ENCODE results near the gene NCKAP1.

DNA sequence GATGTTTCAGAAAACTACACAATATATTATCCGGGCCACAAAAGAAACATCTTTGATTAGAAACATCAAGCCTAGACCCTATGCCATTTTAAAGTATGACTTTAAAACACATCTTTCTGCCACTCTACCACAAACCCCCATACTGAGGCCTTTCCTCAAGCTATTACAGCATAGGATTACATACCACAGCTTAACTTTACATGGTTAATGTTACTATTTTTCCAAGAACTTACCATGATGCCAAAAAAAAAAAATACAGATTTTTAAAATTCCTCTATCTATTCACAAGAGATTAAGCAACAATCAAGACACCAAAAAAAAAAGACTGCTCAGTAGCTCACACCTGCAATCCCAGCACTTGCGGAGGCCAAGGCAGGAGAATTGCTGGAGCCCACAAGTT is 9.0 kb downstream of the NCKAP1 start:
- TF ChIP-seq, protein P1, sequence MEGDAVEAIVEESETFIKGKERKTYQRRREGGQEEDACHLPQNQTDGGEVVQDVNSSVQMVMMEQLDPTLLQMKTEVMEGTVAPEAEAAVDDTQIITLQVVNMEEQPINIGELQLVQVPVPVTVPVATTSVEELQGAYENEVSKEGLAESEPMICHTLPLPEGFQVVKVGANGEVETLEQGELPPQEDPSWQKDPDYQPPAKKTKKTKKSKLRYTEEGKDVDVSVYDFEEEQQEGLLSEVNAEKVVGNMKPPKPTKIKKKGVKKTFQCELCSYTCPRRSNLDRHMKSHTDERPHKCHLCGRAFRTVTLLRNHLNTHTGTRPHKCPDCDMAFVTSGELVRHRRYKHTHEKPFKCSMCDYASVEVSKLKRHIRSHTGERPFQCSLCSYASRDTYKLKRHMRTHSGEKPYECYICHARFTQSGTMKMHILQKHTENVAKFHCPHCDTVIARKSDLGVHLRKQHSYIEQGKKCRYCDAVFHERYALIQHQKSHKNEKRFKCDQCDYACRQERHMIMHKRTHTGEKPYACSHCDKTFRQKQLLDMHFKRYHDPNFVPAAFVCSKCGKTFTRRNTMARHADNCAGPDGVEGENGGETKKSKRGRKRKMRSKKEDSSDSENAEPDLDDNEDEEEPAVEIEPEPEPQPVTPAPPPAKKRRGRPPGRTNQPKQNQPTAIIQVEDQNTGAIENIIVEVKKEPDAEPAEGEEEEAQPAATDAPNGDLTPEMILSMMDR (conservative IDR thresholded peaks at IDR 0.05; ENCODE audit: low read depth, low read length), result no peak
- no peak for TF ChIP-seq EZH2 (IDR thresholded peaks at IDR 0.05; ENCODE audit: low read length, unreplicated experiment)
- no peak for TF ChIP-seq EZH2phosphoT487 (IDR thresholded peaks at IDR 0.05; ENCODE audit: borderline replicate concordance, low read length)
